Right cardiac atrium (tissue), 5 donors: Measurements from ENCODE around the gene MLIP. TPM values are rescaled to one million over a fixed set of nuclear protein-coding genes. Genes with fewer than 3 reads are reported as not detected.
A peak's percentile ranks its signal among the peaks of the same experiment; 100 is the strongest.

Experiments used
- ATAC-seq, 2 donors: fragments of 200-7000 bp; cut with Tn5 transposase; one replicate each; pipeline versions ENCODE4 v1.8.0 to v1.9.1; 2020; ENCODE audit warnings: moderate library complexity in 2 of 2, mild to moderate bottlenecking in 1 of 2
- DNase-seq, 3 donors: peaks; one replicate each; pipeline ENCODE4 v3.0.0-alpha.2; 2020
- H3K27ac ChIP-seq: one replicate; pipeline ENCODE4 v1.5.1; 2013; ENCODE audit warnings: mild to moderate bottlenecking, low read length, control low read depth, moderate library complexity
- H3K27me3 ChIP-seq: one replicate; pipeline ENCODE4 v1.6.1; 2013; ENCODE audit not compliant: control insufficient read depth, insufficient read depth
- H3K4me1 ChIP-seq: one replicate; pipeline ENCODE4 v1.6.1; 2013; ENCODE audit warnings: low read length; ENCODE audit not compliant: control insufficient read depth, insufficient read depth
- H3K4me3 ChIP-seq: one replicate; pipeline ENCODE4 v1.5.1; 2013; ENCODE audit warnings: low read length, control low read depth
- H3K9me3 ChIP-seq: one replicate; pipeline ENCODE4 v1.6.1; 2013; ENCODE audit warnings: low read length; ENCODE audit not compliant: control insufficient read depth
- WGBS: extraction: QIAGEN DNeasy Blood & Tissue Kit; methylation state at CpG from one replicate; pipeline ENCODE4 v1.1.7; 2013; 5-methylcytosine and 5-hydroxymethylcytosine counted together
- intact Hi-C, 4 donors: fragments of 100-400 bp; cut with DNase I; formaldehyde crosslinking; loops; one replicate each; pipeline versions ENCODE4 v1.11.0 to v1.14.0; 2022 to 2023
- long read RNA-seq, 4 donors: library from polyadenylated mRNA; unstranded; transcript quantifications; one replicate each; pipeline ENCODE4 v2.0.0, GENCODE V29; 2020 to 2021
- polyA plus RNA-seq: library from polyadenylated mRNA; stranded (reverse); fragments of 200-250 nt; gene quantifications from one replicate; pipeline ENCODE4 v1.2.3, GENCODE V29; 2013
- total RNA-seq, 4 donors: library from RNA; stranded (reverse); fragmentation: NEBNext Ultra II Directional; extraction: Animal tissue kit (Norgen Biotek cat#: 25700); gene quantifications; one replicate each; pipeline ENCODE4 v1.2.1, GENCODE V29; 2021
- donor health status: healthy with polysubstance abuse.
- donor health status: DM: no; HTN: yes; CAD: no.
- donor health status: DM: no; HTN: no; CAD: no.
- donor health status: DM: no; HTN: yes; CAD: no; lungs with severe emphysema.
- donor health status: DM: yes; HTN: yes; CAD: no.

The MLIP gene
- 100 to 1,000 TPM; 255 to 336 (median 302) TPM for total RNA-seq
- polyA plus RNA-seq: 154 TPM
- long read RNA-seq, donor 1, transcript MLIP-201 (13 exons, 1,815 nt): major isoform, 8 of 179 reads
- long read RNA-seq, donor 1, partial matches to known transcripts: 60 of 179 reads
- long read RNA-seq, donor 1, other reads (novel, unspliced or antisense): 111 of 179 reads
- long read RNA-seq, donor 2, partial matches to known transcripts: 14 of 60 reads
- long read RNA-seq, donor 2, other reads (novel, unspliced or antisense): 42 of 60 reads
- long read RNA-seq, donor 3, transcript MLIP-201 (13 exons, 1,815 nt): major isoform, 20 of 210 reads
- long read RNA-seq, donor 3, partial matches to known transcripts: 44 of 210 reads
- long read RNA-seq, donor 3, other reads (novel, unspliced or antisense): 146 of 210 reads
- long read RNA-seq, donor 4, transcript MLIP-201 (13 exons, 1,815 nt): major isoform, 7 of 64 reads
- long read RNA-seq, donor 4, partial matches to known transcripts: 10 of 64 reads
- long read RNA-seq, donor 4, other reads (novel, unspliced or antisense): 47 of 64 reads

GRCh38 chr6:54111341-54112045, at the start of gene MLIP:
MLIP (plus strand) TSS chr6:54111443; CDS start chr6:54111480, 37 bp downstream.
- ATAC-seq: peak in 1 of 2 donors; percentile 32
- intact Hi-C loops: no loop called here
- Histone ChIP-seq H3K9me3 (no peaks in the 10 kb centered on the region), H3K4me1 (peaks cover 5% of the 10 kb centered on the region), H3K27me3 (no peaks in the 10 kb centered on the region), H3K27ac (no peak within 1 kb of the TSS), H3K4me3 (no peak within 1 kb of the TSS)
- DNase-seq: no peak
- 49% methylated on average over 10 of the region's 10 CpGs for WGBS

GRCh38 chr6:54063228-54063539, 48.1 kb upstream of the MLIP start:
- no peaks in the 10 kb centered on the region for H3K4me1 ChIP-seq
- no peaks in the 10 kb centered on the region for H3K9me3 ChIP-seq
- H3K4me3 ChIP-seq: no peak overlapping the region
- ATAC-seq (no peak), DNase-seq (no peak)
- intact Hi-C loops: no loop called here
- 95% methylated on average over 3 of the region's 3 CpGs for WGBS
- H3K27me3 ChIP-seq: no peaks in the 10 kb centered on the region
- H3K27ac ChIP-seq: no peak overlapping the region

- ATAC-seq: no peak
- no peak overlapping the region for H3K27ac ChIP-seq
- intact Hi-C loops: no loop called here
- peaks cover 2% of the 10 kb centered on the region for H3K4me1 ChIP-seq
- no peak for DNase-seq
- H3K9me3 ChIP-seq: no peaks in the 10 kb centered on the region
- WGBS: no CpG with 5 or more reads among the region's 2 CpGs
- no peak overlapping the region for H3K4me3 ChIP-seq
- no peaks in the 10 kb centered on the region for H3K27me3 ChIP-seq
Measured at GRCh38 chr6:54068694-54069093, 42.5 kb upstream of the MLIP start.

- Histone ChIP-seq H3K27ac (no peak overlapping the region), H3K4me3 (peak overlapping the region; percentile 44), H3K4me1 (peaks cover 2% of the 10 kb centered on the region), H3K27me3 (no peaks in the 10 kb centered on the region), H3K9me3 (no peaks in the 10 kb centered on the region)
- 22% methylated on average over 3 of the region's 3 CpGs for WGBS
- intact Hi-C loops: no loop called here
- peak in 1 of 2 donors; percentile 57 for ATAC-seq
- DNase-seq: no peak
Measured at GRCh38 chr6:54070025-54070424, 41.2 kb upstream of the MLIP start.

- no peak overlapping the region for H3K27ac ChIP-seq
- no peak overlapping the region for H3K4me3 ChIP-seq
- H3K9me3 ChIP-seq: no peaks in the 10 kb centered on the region
- peaks cover 3% of the 10 kb centered on the region for H3K4me1 ChIP-seq
- intact Hi-C loops: no loop called here
- ATAC-seq (no peak), DNase-seq (no peak)
- no peaks in the 10 kb centered on the region for H3K27me3 ChIP-seq
- 71% methylated on average over 4 of the region's 4 CpGs for WGBS
Measured at GRCh38 chr6:54071821-54072340, 39.4 kb upstream of the MLIP start.

- intact Hi-C loops: no loop called here
- WGBS: 55% methylated on average over 2 of the region's 2 CpGs
- no peaks in the 10 kb centered on the region for H3K27me3 ChIP-seq
- H3K27ac ChIP-seq: no peak overlapping the region
- H3K9me3 ChIP-seq: no peaks in the 10 kb centered on the region
- DNase-seq (peak; percentile 17 to 61 (median 55)), ATAC-seq (peak; percentile 74 to 76)
- H3K4me1 ChIP-seq: peaks cover 3% of the 10 kb centered on the region
- H3K4me3 ChIP-seq: no peak overlapping the region
Measured at GRCh38 chr6:54072635-54073313, 38.5 kb upstream of the MLIP start.

GRCh38 chr6:54073487-54073886, 37.8 kb upstream of the MLIP start:
- ATAC-seq: no peak
- no peak overlapping the region for H3K27ac ChIP-seq

GRCh38 chr6:54074109-54074508, 37.1 kb upstream of the MLIP start:
- intact Hi-C loops: no loop called here
- no peak for DNase-seq
- no peaks in the 10 kb centered on the region for H3K27me3 ChIP-seq
- H3K27ac ChIP-seq: no peak overlapping the region
- WGBS: 50% methylated on average over 4 of the region's 4 CpGs
- no peak overlapping the region for H3K4me3 ChIP-seq
- ATAC-seq: no peak
- H3K9me3 ChIP-seq: no peaks in the 10 kb centered on the region
- H3K4me1 ChIP-seq: peaks cover 3% of the 10 kb centered on the region

More at GRCh38 chr6:54073487-54073886, 37.8 kb upstream of the MLIP start:
- WGBS: 85% methylated on average over 2 of the region's 2 CpGs
- Histone ChIP-seq H3K4me1 (peaks cover 3% of the 10 kb centered on the region), H3K4me3 (no peak overlapping the region), H3K27me3 (no peaks in the 10 kb centered on the region), H3K9me3 (no peaks in the 10 kb centered on the region)
- intact Hi-C loops: no loop called here
- DNase-seq: no peak

- no peaks in the 10 kb centered on the region for H3K27me3 ChIP-seq
- DNase-seq (peak; percentile 32 to 75 (median 57)), ATAC-seq (peak; percentile 58 to 68)
- intact Hi-C loops: no loop called here
- H3K27ac ChIP-seq: no peak overlapping the region
- H3K4me3 ChIP-seq: no peak overlapping the region
- no peaks in the 10 kb centered on the region for H3K9me3 ChIP-seq
- 58% methylated on average over 13 of the region's 13 CpGs for WGBS
- peaks cover 3% of the 10 kb centered on the region for H3K4me1 ChIP-seq
Measured at GRCh38 chr6:54074578-54075195, 36.6 kb upstream of the MLIP start.

GRCh38 chr6:54076159-54076789, 35.0 kb upstream of the MLIP start:
- no peaks in the 10 kb centered on the region for H3K27me3 ChIP-seq
- no peaks in the 10 kb centered on the region for H3K9me3 ChIP-seq
- no peak overlapping the region for H3K4me3 ChIP-seq
- H3K4me1 ChIP-seq: peaks cover 7% of the 10 kb centered on the region
- ATAC-seq (no peak), DNase-seq (no peak)
- intact Hi-C loops: no loop called here
- 87% methylated on average over 2 of the region's 2 CpGs for WGBS
- H3K27ac ChIP-seq: no peak overlapping the region
